ENCODE data around the gene TMEM91.

The TMEM91 gene

GRCh38 chr19:41411100-41411967, 35.0 kb downstream of the TMEM91 start:
- TF ChIP-seq, protein P1, sequence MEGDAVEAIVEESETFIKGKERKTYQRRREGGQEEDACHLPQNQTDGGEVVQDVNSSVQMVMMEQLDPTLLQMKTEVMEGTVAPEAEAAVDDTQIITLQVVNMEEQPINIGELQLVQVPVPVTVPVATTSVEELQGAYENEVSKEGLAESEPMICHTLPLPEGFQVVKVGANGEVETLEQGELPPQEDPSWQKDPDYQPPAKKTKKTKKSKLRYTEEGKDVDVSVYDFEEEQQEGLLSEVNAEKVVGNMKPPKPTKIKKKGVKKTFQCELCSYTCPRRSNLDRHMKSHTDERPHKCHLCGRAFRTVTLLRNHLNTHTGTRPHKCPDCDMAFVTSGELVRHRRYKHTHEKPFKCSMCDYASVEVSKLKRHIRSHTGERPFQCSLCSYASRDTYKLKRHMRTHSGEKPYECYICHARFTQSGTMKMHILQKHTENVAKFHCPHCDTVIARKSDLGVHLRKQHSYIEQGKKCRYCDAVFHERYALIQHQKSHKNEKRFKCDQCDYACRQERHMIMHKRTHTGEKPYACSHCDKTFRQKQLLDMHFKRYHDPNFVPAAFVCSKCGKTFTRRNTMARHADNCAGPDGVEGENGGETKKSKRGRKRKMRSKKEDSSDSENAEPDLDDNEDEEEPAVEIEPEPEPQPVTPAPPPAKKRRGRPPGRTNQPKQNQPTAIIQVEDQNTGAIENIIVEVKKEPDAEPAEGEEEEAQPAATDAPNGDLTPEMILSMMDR (IDR thresholded peaks at IDR 0.05; ENCODE audit: borderline replicate concordance, insufficient read depth, low read depth, low read length): no peak
- no peak overlapping the region for H3K4me3 ChIP-seq (ENCODE audit: low read depth, low read length)

DNA sequence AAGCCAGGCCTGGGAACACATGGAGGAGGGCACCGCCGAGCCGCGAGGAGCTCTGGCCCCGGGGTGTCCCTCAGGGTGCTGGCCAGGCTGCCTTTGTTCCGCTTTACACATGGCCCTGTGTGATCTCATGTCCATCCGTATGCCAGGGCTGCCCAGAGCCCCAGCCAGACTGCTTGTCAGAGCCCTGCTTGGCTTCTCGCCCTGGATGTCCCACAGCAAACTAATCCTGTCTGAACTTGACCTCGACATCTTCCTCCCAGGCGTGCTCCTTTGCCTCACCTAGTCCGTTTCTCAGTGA, 35.6 kb downstream of the TMEM91 start:
- TF ChIP-seq, protein P1 (IDR thresholded peaks at IDR 0.05; ENCODE audit: borderline replicate concordance, insufficient read depth, low read depth, low read length): no peak
- H3K4me3 ChIP-seq (ENCODE audit: low read depth, low read length): no peak overlapping the region

DNA sequence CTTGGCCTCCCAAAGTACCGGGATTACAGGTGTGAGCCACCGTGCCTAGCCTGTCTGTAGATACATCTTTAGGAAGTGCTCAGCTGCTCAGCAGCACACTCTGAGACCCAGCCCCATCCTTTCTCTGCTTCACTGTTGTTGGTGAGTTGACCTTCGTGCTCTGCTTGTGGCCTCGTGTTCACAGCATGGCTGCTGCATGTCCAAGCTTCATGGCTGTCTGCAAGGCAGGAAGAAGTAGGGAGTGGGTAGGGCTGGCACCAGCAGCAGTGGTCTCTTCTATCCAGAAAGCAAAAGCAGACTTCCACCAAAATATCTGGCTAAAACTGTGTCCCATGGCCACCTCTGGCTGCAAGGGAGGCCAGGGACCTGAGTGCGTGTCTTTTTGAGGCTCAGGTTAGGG, 36.6 kb downstream of the TMEM91 start:
- TF ChIP-seq, protein P1 (IDR thresholded peaks at IDR 0.05; ENCODE audit: borderline replicate concordance, insufficient read depth, low read depth, low read length): no peak
- H3K4me3 ChIP-seq (ENCODE audit: low read depth, low read length): no peak overlapping the region

DNA sequence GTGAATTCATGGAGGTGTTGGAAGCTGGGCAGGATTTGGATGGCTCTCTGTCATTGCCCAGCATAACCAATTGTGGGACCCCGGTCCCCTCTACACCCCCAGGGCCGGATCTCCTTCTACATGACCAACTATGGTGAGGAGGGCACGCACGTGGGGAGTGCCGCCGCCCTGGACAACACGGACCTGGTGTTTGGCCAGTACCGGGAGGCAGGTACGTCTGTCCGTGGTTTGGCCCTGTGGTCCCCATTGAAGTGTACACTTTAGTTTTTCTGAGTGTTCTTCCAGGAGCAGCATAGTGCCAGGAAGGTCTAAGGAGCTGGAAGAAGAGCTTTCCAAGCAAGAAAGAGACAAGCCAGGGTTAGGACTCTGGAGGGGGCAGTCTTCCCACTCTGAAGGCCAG, 37.6 kb downstream of the TMEM91 start:
- TF ChIP-seq, protein P1 (IDR thresholded peaks at IDR 0.05; ENCODE audit: borderline replicate concordance, insufficient read depth, low read depth, low read length): no peak
- no peak overlapping the region for H3K4me3 ChIP-seq (ENCODE audit: low read depth, low read length)

DNA sequence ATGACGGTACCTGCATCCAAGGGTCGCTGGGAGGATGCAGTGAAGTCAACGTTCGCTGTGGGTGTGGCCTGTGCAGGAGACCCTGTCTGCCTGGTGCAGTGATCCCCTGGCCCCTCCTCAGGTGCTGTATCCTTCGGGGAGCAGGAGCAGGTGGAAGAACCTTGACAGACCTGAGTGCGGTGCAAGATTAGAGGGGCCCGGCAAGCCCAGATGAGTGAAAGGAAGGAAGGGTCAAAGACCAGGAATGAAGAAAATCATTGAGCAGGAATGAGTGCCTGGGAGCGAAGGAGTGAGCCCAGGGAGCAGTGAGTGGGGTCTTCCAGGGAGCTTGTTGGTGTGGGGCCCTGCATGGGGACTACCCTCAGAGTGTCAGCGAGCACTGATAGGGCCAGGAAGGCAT, 38.1 kb downstream of the TMEM91 start:
- TF ChIP-seq, protein P1 (IDR thresholded peaks at IDR 0.05; ENCODE audit: borderline replicate concordance, insufficient read depth, low read depth, low read length): no peak
- no peak overlapping the region for H3K4me3 ChIP-seq (ENCODE audit: low read depth, low read length)

DNA sequence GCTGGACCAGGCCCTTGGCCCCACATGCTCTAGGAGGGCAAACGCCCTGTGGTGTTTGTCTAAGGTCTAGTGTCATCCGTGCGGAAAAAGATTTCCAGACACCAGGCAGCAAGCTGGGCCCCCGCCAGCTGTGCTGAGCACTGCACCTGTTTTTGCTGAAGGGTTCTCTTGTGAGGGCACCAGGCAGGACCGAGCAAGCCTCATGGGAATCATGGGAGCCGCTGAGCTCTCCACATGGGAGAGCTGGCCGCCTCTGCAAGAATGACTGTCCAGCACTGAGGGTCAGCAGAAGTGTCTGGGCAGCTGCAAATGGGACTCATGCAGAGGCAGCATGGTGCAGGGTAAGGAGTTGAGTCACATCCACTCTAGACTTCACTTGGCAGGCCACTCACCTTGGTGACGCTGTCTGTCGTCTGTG, 38.8 kb downstream of the TMEM91 start:
- no peak overlapping the region for H3K4me3 ChIP-seq (ENCODE audit: low read depth, low read length)
- TF ChIP-seq, protein P1 (IDR thresholded peaks at IDR 0.05; ENCODE audit: borderline replicate concordance, insufficient read depth, low read depth, low read length): no peak

- no peak overlapping the region for H3K4me3 ChIP-seq (ENCODE audit: low read depth, low read length)
- TF ChIP-seq, protein P1 (IDR thresholded peaks at IDR 0.05; ENCODE audit: borderline replicate concordance, insufficient read depth, low read depth, low read length): no peak
Observed at GRCh38 chr19:41416194-41416674, 39.9 kb downstream of the TMEM91 start.

All from GM12875 (cell line).